GM12878 (cell line): ENCODE results near the gene FASTK. TPM values are rescaled to one million over a fixed set of nuclear protein-coding genes. Genes with fewer than 3 reads are reported as not detected.

Experiments
- ATAC-seq: fragments of 200-7000 bp; cut with Tn5 transposase; 3 replicates; pipeline ENCODE4 v1.9.1; 2020; ENCODE audit warnings: mild to moderate bottlenecking, moderate library complexity
- BruUV-seq: library from RNA; stranded (reverse); fragments of 400-500 nt; replicated peaks from 2 replicates; lab custom pipeline; 2021; lab: Mats Ljungman, UMichigan
- CTCF ChIA-PET: fragments of 300-600 bp; sonication (Branson Sonifier 250); formaldehyde crosslinking; extraction: SDS; loops from one replicate; lab custom pipeline; 2021; ENCODE audit warnings: inconsistent platforms; lab: Yijun Ruan, JAX
- POLR2A ChIA-PET: fragments of 350-600 bp; formaldehyde crosslinking; extraction: SDS; loops from one replicate; lab custom pipeline; 2021; ENCODE audit warnings: inconsistent platforms; lab: Charles Lee
- RAD21 ChIA-PET: fragments of 300-600 bp; sonication (Branson Sonifier 250); formaldehyde crosslinking; loops from one replicate; lab custom pipeline; 2023; ENCODE audit warnings: antibody characterized with exemption; ENCODE audit not compliant: unreplicated experiment; lab: Charles Lee
- SMC1A ChIA-PET: fragments of 300-600 bp; sonication (Branson Sonifier 250); formaldehyde crosslinking; loops from one replicate; lab custom pipeline; 2023; ENCODE audit not compliant: unreplicated experiment, uncharacterized antibody; lab: Charles Lee
- DNase-seq: peaks from one replicate; pipeline ENCODE4 v3.0.0-alpha.2; 2011; ENCODE audit warnings: low read depth, low spot score
- FAIRE-seq: peaks from 3 replicates; lab custom pipeline; 2011; peaks lifted over from hg19 to GRCh38; lab: Jason Lieb, UNC
- H2AFZ ChIP-seq: 2 replicates; pipeline ENCODE4 v1.6.0; 2011; ENCODE audit warnings: low read depth, low read length, control low read depth; ENCODE audit not compliant: control insufficient read depth
- H3K27ac ChIP-seq: 2 replicates; pipeline ENCODE4 v1.5.1; 2011; ENCODE audit warnings: control low read depth; ENCODE audit not compliant: control insufficient read depth, insufficient read depth
- H3K27me3 ChIP-seq, 2 experiments: replicated peaks in 1 of 2; 2 replicates each; pipeline versions ENCODE4 v1.6.0 to v1.6.1; 2011; ENCODE audit warnings: low read length in 1 of 2; ENCODE audit not compliant: control insufficient read depth in 2 of 2, insufficient read depth in 2 of 2
- H3K36me3 ChIP-seq, 2 experiments: 2 replicates each; pipeline ENCODE4 v1.5.1; 2011; ENCODE audit warnings: low read length in 1 of 2; ENCODE audit not compliant: control insufficient read depth in 2 of 2, insufficient read depth in 2 of 2
- H3K4me1 ChIP-seq: 2 replicates; pipeline ENCODE4 v1.6.1; 2011; ENCODE audit warnings: mild to moderate bottlenecking, low read length, moderate library complexity, mixed read lengths; ENCODE audit not compliant: control insufficient read depth, insufficient read depth
- H3K4me2 ChIP-seq: 2 replicates; pipeline ENCODE4 v1.6.0; 2011; ENCODE audit warnings: control low read depth; ENCODE audit not compliant: control insufficient read depth, insufficient read depth
- H3K4me3 ChIP-seq: fragments of 200-600 bp; sonication (generic); 2 replicates; pipeline ENCODE4 v1.5.1; 2016
- H3K79me2 ChIP-seq: 2 replicates; pipeline ENCODE4 v1.6.0; 2011; ENCODE audit warnings: low read length; ENCODE audit not compliant: control insufficient read depth, insufficient read depth
- H3K9ac ChIP-seq: 2 replicates; pipeline ENCODE4 v1.8.0; 2011; ENCODE audit warnings: low read length, control low read depth, mixed read lengths; ENCODE audit not compliant: control insufficient read depth, insufficient read depth
- H3K9me3 ChIP-seq: replicated peaks from 3 replicates; pipeline ENCODE4 v1.5.1; 2011; ENCODE audit warnings: mild to moderate bottlenecking, low read length; ENCODE audit not compliant: control insufficient read depth, insufficient read depth
- H4K20me1 ChIP-seq: 2 replicates; pipeline ENCODE4 v1.6.0; 2011; ENCODE audit not compliant: control insufficient read depth, insufficient read depth
- ATF7 ChIP-seq: fragments of 450-650 bp; IDR thresholded peaks from 2 replicates; pipeline ENCODE4 v1.6.1; 2016; ENCODE audit warnings: low read depth, mild to moderate bottlenecking
- BMI1 ChIP-seq: fragments of 450-650 bp; IDR thresholded peaks from 2 replicates; pipeline ENCODE4 v1.6.1; 2016; ENCODE audit warnings: mild to moderate bottlenecking, moderate library complexity, borderline replicate concordance
- CHD1 ChIP-seq: IDR thresholded peaks from 2 replicates; pipeline ENCODE4 v1.6.1; 2012; ENCODE audit warnings: low read depth, low read length, improper control_type of control experiment
- EGR1 ChIP-seq, 2 experiments: IDR thresholded peaks; 1 replicate in 1 of 2; 2 replicates in 1 of 2; pipeline ENCODE4 v1.6.1; 2011 to 2012; ENCODE audit warnings: low read depth in 2 of 2, low read length in 2 of 2, borderline replicate concordance in 1 of 2, mild to moderate bottlenecking in 1 of 2, moderate library complexity in 1 of 2
- GABPA ChIP-seq: IDR thresholded peaks from 2 replicates; pipeline ENCODE4 v1.6.1; 2014; ENCODE audit warnings: antibody characterized with exemption, low read depth, mild to moderate bottlenecking, inconsistent platforms
- MYC ChIP-seq: IDR thresholded peaks from 2 replicates; pipeline ENCODE4 v1.6.1; 2011; ENCODE audit warnings: mild to moderate bottlenecking, low read length, moderate library complexity, inconsistent platforms; ENCODE audit not compliant: insufficient read depth, insufficient replicate concordance, insufficient read length, severe bottlenecking
- NFIC ChIP-seq: IDR thresholded peaks from 2 replicates; pipeline ENCODE4 v1.6.1; 2012; ENCODE audit warnings: low read depth, mild to moderate bottlenecking, inconsistent platforms, low read length, moderate library complexity
- NFXL1 ChIP-seq: fragments of 450-650 bp; IDR thresholded peaks from 2 replicates; pipeline ENCODE4 v1.6.1; 2017; ENCODE audit warnings: antibody characterized with exemption, mild to moderate bottlenecking, borderline replicate concordance
- NFYB ChIP-seq: IDR thresholded peaks from 2 replicates; pipeline ENCODE4 v1.6.1; 2011; ENCODE audit warnings: low read depth, mild to moderate bottlenecking, low read length, improper control_type of control experiment, moderate library complexity; ENCODE audit not compliant: insufficient read depth
- NR2F1 ChIP-seq: fragments of 450-650 bp; conservative IDR thresholded peaks from 2 replicates; pipeline ENCODE4 v1.6.1; 2017; ENCODE audit warnings: mild to moderate bottlenecking
- PML ChIP-seq: IDR thresholded peaks from 2 replicates; pipeline ENCODE4 v1.6.1; 2012; ENCODE audit warnings: low read length, inconsistent platforms
- SMAD5 ChIP-seq: IDR thresholded peaks from 2 replicates; pipeline ENCODE4 v1.6.1; 2016; ENCODE audit warnings: antibody characterized with exemption, low read depth
- STAT1 ChIP-seq: fragments of 450-650 bp; conservative IDR thresholded peaks from 2 replicates; pipeline ENCODE4 v1.6.1; 2014; ENCODE audit warnings: antibody characterized with exemption, mild to moderate bottlenecking
- TCF7 ChIP-seq: IDR thresholded peaks from 2 replicates; pipeline ENCODE4 v1.6.1; 2014; ENCODE audit warnings: antibody characterized with exemption, borderline replicate concordance
- YBX1 ChIP-seq: fragments of 450-650 bp; IDR thresholded peaks from 2 replicates; pipeline ENCODE4 v1.6.1; 2016; ENCODE audit warnings: antibody characterized with exemption
- ZBTB4 ChIP-seq: fragments of 450-650 bp; formaldehyde crosslinking; IDR thresholded peaks from 2 replicates; pipeline ENCODE4 v1.4.0; 2022; ENCODE audit warnings: mild to moderate bottlenecking, moderate library complexity
- ZZZ3 ChIP-seq: IDR thresholded peaks from 2 replicates; pipeline ENCODE4 v1.6.1; 2011; ENCODE audit warnings: low read depth; ENCODE audit not compliant: control insufficient read depth, insufficient read length
- WGBS: methylation state at CpG from one replicate; pipeline ENCODE4 v1.1.6; 2016; ENCODE audit warnings: low lambda C conversion rate; ENCODE audit not compliant: insufficient replicate concordance, insufficient coverage; ENCODE audit errors: missing lambda C conversion rate; 5-methylcytosine and 5-hydroxymethylcytosine counted together
- in situ Hi-C: fragments of 300-500 bp; cut with MboI; formaldehyde crosslinking; loops from 9 replicates; pipeline ENCODE4 v1.14.3; 2018; ENCODE audit warnings: mixed read lengths
- intact Hi-C: fragments of 100-400 bp; cut with micrococcal nuclease; formaldehyde crosslinking; loops from one replicate; pipeline ENCODE4 v1.14.2; 2022; ENCODE audit not compliant: unreplicated experiment
- polyA plus RNA-seq, 11 experiments: library from polyadenylated mRNA; depleted of rRNA in 4 of 11; unstranded in 6 of 11; stranded (reverse) in 5 of 11; fragments of >200 nt; fragmentation: Nextera tagmentation in 4 of 11; fragmentation: Illumina TruSeq in 1 of 11; extraction: Ambion mirVana in 4 of 11; extraction: Trizol in 1 of 11; gene quantifications; 1 replicate in 1 of 11; 2 replicates in 10 of 11; pipeline versions ENCODE4 v1.2.1 to v1.2.3, GENCODE V29; 2011 to 2016; ENCODE audit warnings: inconsistent platforms in 2 of 11, missing spikeins in 2 of 11, low read depth in 1 of 11
- total RNA-seq, 4 experiments: library from RNA; depleted of rRNA in 3 of 4; stranded (reverse); fragments of >200 nt in 3 of 4; fragmentation: Illumina TruSeq in 1 of 4; extraction: Trizol in 1 of 4; gene quantifications; 2 replicates each; pipeline versions ENCODE4 v1.2.1 to v1.2.3, GENCODE V29; 2013 to 2021
- TF ChIP-seq, protein P1 (sequence below): IDR thresholded peaks from 2 replicates; pipeline ENCODE4 v1.6.1; 2011; ENCODE audit warnings: mild to moderate bottlenecking, low read depth, low read length, moderate library complexity; ENCODE audit not compliant: insufficient replicate concordance
- TF ChIP-seq, protein P2 (sequence below): fragments of 450-650 bp; IDR thresholded peaks from 2 replicates; pipeline ENCODE4 v1.6.1; 2016; ENCODE audit warnings: mild to moderate bottlenecking
- TF ChIP-seq, protein P3 (sequence below): fragments of 450-650 bp; IDR thresholded peaks from 2 replicates; pipeline ENCODE4 v1.6.1; 2016; ENCODE audit warnings: mild to moderate bottlenecking

Gene FASTK
- total and polyA plus RNA-seq, 10 of the 15 experiments (the other 5 are each of a cell fraction or from before 2014, with no cell fraction given): 0.19 to 102 (median 54.5) TPM

DNA sequence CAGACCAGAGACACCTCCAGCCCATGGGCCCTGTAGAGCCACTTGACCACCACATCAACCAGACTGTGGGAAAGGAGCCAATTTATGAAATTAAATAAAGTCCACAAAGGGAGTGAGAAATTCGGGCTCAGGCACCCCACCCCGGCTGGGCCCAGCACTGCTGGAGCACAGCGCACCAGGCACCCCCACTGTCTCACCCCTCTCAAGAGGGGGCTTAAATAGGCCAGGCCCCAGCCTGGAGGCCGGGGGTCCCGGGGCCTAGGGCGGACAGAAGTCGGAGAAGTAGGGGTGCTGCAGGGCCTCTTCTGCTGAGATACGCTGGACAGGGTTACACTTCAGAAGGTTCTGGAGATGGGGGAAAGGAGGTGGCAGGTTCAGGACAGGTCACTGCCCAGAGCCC, 26.9 kb downstream of the FASTK start:
- BruUV-seq: no TSS peak
- DNase-seq (no peak), ATAC-seq (no peak)

More for the DNA sequence above, 26.9 kb downstream of the FASTK start:
- CTCF ChIA-PET: no interaction called here
- Histone ChIP-seq H2AFZ (no peak overlapping the region), H3K4me2 (no peak overlapping the region)
- no peak for FAIRE-seq
- TF ChIP-seq ATF7 (no peak), EGR1 (IDR thresholded peaks at IDR 0.05; ENCODE audit: borderline replicate concordance in 1 of 2, low read depth in 2 of 2, low read length in 2 of 2) (no peak), STAT1 (no peak), SMAD5 (no peak), ZZZ3 (no peak), GABPA (no peak), NFIC (no peak), NFYB (no peak), NFXL1 (no peak), NR2F1 (no peak), CHD1 (no peak), MYC (no peak), BMI1 (no peak), YBX1 (no peak), PML (no peak), ZBTB4 (CRISPR knock-in tag) (no peak), TCF7 (no peak)
- TF ChIP-seq, protein P1, sequence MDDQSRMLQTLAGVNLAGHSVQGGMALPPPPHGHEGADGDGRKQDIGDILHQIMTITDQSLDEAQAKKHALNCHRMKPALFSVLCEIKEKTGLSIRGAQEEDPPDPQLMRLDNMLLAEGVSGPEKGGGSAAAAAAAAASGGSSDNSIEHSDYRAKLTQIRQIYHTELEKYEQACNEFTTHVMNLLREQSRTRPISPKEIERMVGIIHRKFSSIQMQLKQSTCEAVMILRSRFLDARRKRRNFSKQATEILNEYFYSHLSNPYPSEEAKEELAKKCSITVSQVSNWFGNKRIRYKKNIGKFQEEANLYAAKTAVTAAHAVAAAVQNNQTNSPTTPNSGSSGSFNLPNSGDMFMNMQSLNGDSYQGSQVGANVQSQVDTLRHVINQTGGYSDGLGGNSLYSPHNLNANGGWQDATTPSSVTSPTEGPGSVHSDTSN: no peak
- TF ChIP-seq, protein P2, sequence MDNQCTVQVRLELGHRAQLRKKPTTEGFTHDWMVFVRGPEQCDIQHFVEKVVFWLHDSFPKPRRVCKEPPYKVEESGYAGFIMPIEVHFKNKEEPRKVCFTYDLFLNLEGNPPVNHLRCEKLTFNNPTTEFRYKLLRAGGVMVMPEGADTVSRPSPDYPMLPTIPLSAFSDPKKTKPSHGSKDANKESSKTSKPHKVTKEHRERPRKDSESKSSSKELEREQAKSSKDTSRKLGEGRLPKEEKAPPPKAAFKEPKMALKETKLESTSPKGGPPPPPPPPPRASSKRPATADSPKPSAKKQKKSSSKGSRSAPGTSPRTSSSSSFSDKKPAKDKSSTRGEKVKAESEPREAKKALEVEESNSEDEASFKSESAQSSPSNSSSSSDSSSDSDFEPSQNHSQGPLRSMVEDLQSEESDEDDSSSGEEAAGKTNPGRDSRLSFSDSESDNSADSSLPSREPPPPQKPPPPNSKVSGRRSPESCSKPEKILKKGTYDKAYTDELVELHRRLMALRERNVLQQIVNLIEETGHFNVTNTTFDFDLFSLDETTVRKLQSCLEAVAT: no peak
- TF ChIP-seq, protein P3, sequence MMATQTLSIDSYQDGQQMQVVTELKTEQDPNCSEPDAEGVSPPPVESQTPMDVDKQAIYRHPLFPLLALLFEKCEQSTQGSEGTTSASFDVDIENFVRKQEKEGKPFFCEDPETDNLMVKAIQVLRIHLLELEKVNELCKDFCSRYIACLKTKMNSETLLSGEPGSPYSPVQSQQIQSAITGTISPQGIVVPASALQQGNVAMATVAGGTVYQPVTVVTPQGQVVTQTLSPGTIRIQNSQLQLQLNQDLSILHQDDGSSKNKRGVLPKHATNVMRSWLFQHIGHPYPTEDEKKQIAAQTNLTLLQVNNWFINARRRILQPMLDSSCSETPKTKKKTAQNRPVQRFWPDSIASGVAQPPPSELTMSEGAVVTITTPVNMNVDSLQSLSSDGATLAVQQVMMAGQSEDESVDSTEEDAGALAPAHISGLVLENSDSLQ: no peak
- TF ChIP-seq, all 136 proteins: peak for 0
- no peaks in the 10 kb centered on the region; a peak in 1 of 4 replicates for H3K27me3 ChIP-seq
- ChIA-PET SMC1A (no interaction called here), RAD21 (no interaction called here), POLR2A (no interaction called here)
- WGBS: 82% methylated on average over 8 of the region's 8 CpGs
- no peak overlapping the region for H3K27ac ChIP-seq
- H3K4me3 ChIP-seq: no peak overlapping the region
- no peaks in the 10 kb centered on the region for H3K36me3 ChIP-seq
- peaks cover 2% of the 10 kb centered on the region for H3K79me2 ChIP-seq
- H3K9me3 ChIP-seq: no peaks in the 10 kb centered on the region
- in situ Hi-C loops (no loop called here), intact Hi-C loops (no loop called here)
- H4K20me1 ChIP-seq: no peaks in the 10 kb centered on the region
- no peak overlapping the region for H3K9ac ChIP-seq
- H3K4me1 ChIP-seq: peaks cover 12% of the 10 kb centered on the region
